DND-41 (cell line): ENCODE measurements around the gene RAB42.
A peak's percentile ranks its signal among the peaks of the same experiment; 100 is the strongest.
"Not testable (repeated sequence)": the region's sequence is repeated elsewhere in the genome, so short reads cannot be mapped to it uniquely, and the experiment has no call there.

ENCODE experiments used
- ATAC-seq: fragments of 200-7000 bp; cut with Tn5 transposase; 3 replicates; pipeline ENCODE4 v1.9.1; 2021; ENCODE audit warnings: low read depth; ENCODE audit not compliant: insufficient read depth
- DNase-seq: peaks from one replicate; pipeline ENCODE4 v3.0.0-alpha.2; 2020
- H2AFZ ChIP-seq: 2 replicates; pipeline ENCODE4 v1.6.0; 2012; ENCODE audit warnings: low read depth, low read length
- H3K27ac ChIP-seq: 2 replicates; pipeline ENCODE4 v1.5.1; 2012; ENCODE audit warnings: low read length, inconsistent platforms
- H3K27me3 ChIP-seq: fragments of 200-600 bp; sonication (generic); 2 replicates; pipeline ENCODE4 v1.6.0; 2012; ENCODE audit warnings: low read length, mild to moderate bottlenecking, inconsistent platforms; ENCODE audit not compliant: insufficient read depth, poor library complexity
- H3K36me3 ChIP-seq: 2 replicates; pipeline ENCODE4 v1.5.1; 2012; ENCODE audit warnings: low read length, inconsistent platforms; ENCODE audit not compliant: insufficient read depth
- H3K4me1 ChIP-seq: 2 replicates; pipeline ENCODE4 v1.5.1; 2012; ENCODE audit warnings: mild to moderate bottlenecking, low read length; ENCODE audit not compliant: insufficient read depth
- H3K4me2 ChIP-seq: 2 replicates; pipeline ENCODE4 v1.6.0; 2012; ENCODE audit warnings: mild to moderate bottlenecking, moderate library complexity, low read length, inconsistent platforms; ENCODE audit not compliant: insufficient read depth
- H3K4me3 ChIP-seq, 2 experiments: fragments of 200-600 bp in 1 of 2; shearing (Covaris generic) in 1 of 2; 2 replicates each; pipeline ENCODE4 v1.5.1; 2012 to 2016; ENCODE audit warnings: inconsistent platforms in 2 of 2, low read length in 2 of 2, mild to moderate bottlenecking in 2 of 2, low read depth in 1 of 2, moderate library complexity in 1 of 2
- H3K79me2 ChIP-seq: 2 replicates; pipeline ENCODE4 v1.6.0; 2012; ENCODE audit warnings: low read length, inconsistent platforms; ENCODE audit not compliant: insufficient read depth
- H3K9ac ChIP-seq: 2 replicates; pipeline ENCODE4 v1.6.0; 2012; ENCODE audit warnings: low read depth, mild to moderate bottlenecking, inconsistent platforms, low read length, moderate library complexity
- H3K9me3 ChIP-seq: 2 replicates; pipeline ENCODE4 v1.5.1; 2012; ENCODE audit warnings: low read length, moderate library complexity, mild to moderate bottlenecking, inconsistent platforms; ENCODE audit not compliant: insufficient read depth, severe bottlenecking
- H4K20me1 ChIP-seq: 2 replicates; pipeline ENCODE4 v1.6.0; 2012; ENCODE audit warnings: low read length; ENCODE audit not compliant: insufficient read depth
- CTCF ChIP-seq: IDR thresholded peaks from 2 replicates; pipeline ENCODE4 v1.5.1; 2012; ENCODE audit warnings: borderline replicate concordance, low read length, moderate library complexity, mild to moderate bottlenecking; ENCODE audit not compliant: poor library complexity, severe bottlenecking; ENCODE audit errors: extremely low read depth
- EZH2 ChIP-seq: IDR thresholded peaks from 3 replicates; pipeline ENCODE4 v1.6.1; 2012; ENCODE audit warnings: borderline replicate concordance, low read depth, mild to moderate bottlenecking, moderate library complexity, low read length, inconsistent platforms; ENCODE audit not compliant: severe bottlenecking

RAB42 gene

GRCh38 chr1:28571911-28572310 lies 20.2 kb upstream of the RAB42 start:
- H3K36me3 ChIP-seq, result peaks cover 55% of the 10 kb centered on the region
- H3K79me2 ChIP-seq, result no peaks in the 10 kb centered on the region
- H3K4me2 ChIP-seq, result no peak overlapping the region
- ATAC-seq (no peak), DNase-seq (no peak)
- H3K4me1 ChIP-seq, result no peaks in the 10 kb centered on the region
- H3K27ac ChIP-seq, result no peak overlapping the region
- H3K9ac ChIP-seq, result no peak overlapping the region
- H4K20me1 ChIP-seq, result no peaks in the 10 kb centered on the region
- H3K4me3 ChIP-seq, result no peak overlapping the region
- TF ChIP-seq CTCF (no peak), EZH2 (no peak)
- no peaks in the 10 kb centered on the region for H3K27me3 ChIP-seq
- no peak overlapping the region for H2AFZ ChIP-seq
- no peaks in the 10 kb centered on the region for H3K9me3 ChIP-seq

- H3K27ac ChIP-seq, H3K4me2 ChIP-seq, H3K79me2 ChIP-seq, ATAC-seq, H3K4me1 ChIP-seq, H3K9ac ChIP-seq, DNase-seq, H2AFZ ChIP-seq, H4K20me1 ChIP-seq, H3K27me3 ChIP-seq, H3K9me3 ChIP-seq, H3K4me3 ChIP-seq: not testable (repeated sequence)
- peaks cover 55% of the 10 kb centered on the region for H3K36me3 ChIP-seq
Measured at GRCh38 chr1:28572891-28573290, 19.2 kb upstream of the RAB42 start.

- no peak overlapping the region for H3K9ac ChIP-seq
- H3K4me1 ChIP-seq, result 0 out of 2 replicates have a peak, but pooled peaks cover under 1% of the 10 kb centered on the region
- H4K20me1 ChIP-seq, result peaks cover 1% of the 10 kb centered on the region; the same call in 1 of the 2 replicates
- DNase-seq, result no peak
- H2AFZ ChIP-seq, result no peak overlapping the region
- H3K79me2 ChIP-seq, result no peaks in the 10 kb centered on the region
- peaks cover 55% of the 10 kb centered on the region for H3K36me3 ChIP-seq
- H3K9me3 ChIP-seq, result no peaks in the 10 kb centered on the region
- H3K27ac ChIP-seq, result no peak overlapping the region
- no peak overlapping the region for H3K4me3 ChIP-seq
- no peaks in the 10 kb centered on the region for H3K27me3 ChIP-seq
- TF ChIP-seq EZH2 (no peak), CTCF (no peak)
- H3K4me2 ChIP-seq, result no peak overlapping the region
- no peak for ATAC-seq
Measured at GRCh38 chr1:28573564-28573963, 18.5 kb upstream of the RAB42 start.

GRCh38 chr1:28577052-28577678 lies 14.9 kb upstream of the RAB42 start:
- H3K36me3 ChIP-seq, result peaks cover 64% of the 10 kb centered on the region
- H3K27ac ChIP-seq, result no peak overlapping the region
- no peak overlapping the region for H3K4me2 ChIP-seq

More at GRCh38 chr1:28577052-28577678, 14.9 kb upstream of the RAB42 start:
- no peak overlapping the region for H3K4me3 ChIP-seq
- DNase-seq (peak; percentile 15), ATAC-seq (no peak)
- peaks cover 29% of the 10 kb centered on the region for H3K79me2 ChIP-seq
- H3K9ac ChIP-seq, result no peak overlapping the region
- H4K20me1 ChIP-seq, result peaks cover 28% of the 10 kb centered on the region
- TF ChIP-seq EZH2 (no peak), CTCF (no peak)
- H3K4me1 ChIP-seq, result peaks cover 29% of the 10 kb centered on the region
- H3K27me3 ChIP-seq, result no peaks in the 10 kb centered on the region
- H3K9me3 ChIP-seq, result no peaks in the 10 kb centered on the region
- H2AFZ ChIP-seq, result no peak overlapping the region
